ENCODE data around the gene CNNM3.

DNA sequence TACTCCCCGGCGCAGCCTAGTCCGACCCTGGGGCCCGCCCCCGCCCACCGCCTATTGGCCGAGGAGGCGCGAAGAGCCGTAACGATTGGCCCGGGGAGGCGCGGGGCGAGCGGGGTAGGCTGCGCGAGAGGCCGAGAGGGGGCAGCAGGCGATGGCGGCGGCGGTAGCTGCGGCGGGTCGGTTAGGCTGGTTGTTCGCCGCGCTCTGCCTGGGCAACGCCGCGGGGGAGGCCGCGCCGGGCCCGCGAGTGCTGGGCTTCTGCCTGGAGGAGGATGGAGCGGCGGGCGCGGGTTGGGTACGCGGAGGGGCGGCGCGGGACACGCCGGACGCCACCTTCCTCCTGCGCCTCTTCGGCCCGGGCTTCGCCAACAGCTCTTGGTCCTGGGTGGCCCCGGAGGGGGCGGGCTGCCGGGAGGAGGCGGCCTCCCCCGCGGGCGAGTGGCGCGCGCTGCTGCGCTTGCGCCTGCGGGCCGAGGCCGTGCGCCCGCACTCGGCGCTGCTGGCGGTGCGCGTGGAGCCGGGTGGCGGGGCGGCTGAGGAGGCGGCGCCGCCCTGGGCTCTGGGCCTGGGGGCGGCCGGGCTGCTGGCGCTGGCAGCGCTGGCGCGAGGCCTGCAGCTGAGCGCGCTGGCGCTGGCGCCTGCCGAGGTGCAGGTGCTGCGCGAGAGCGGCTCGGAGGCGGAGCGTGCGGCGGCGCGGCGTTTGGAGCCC lies at the start of gene CNNM3:
- TF ChIP-seq, protein P1, sequence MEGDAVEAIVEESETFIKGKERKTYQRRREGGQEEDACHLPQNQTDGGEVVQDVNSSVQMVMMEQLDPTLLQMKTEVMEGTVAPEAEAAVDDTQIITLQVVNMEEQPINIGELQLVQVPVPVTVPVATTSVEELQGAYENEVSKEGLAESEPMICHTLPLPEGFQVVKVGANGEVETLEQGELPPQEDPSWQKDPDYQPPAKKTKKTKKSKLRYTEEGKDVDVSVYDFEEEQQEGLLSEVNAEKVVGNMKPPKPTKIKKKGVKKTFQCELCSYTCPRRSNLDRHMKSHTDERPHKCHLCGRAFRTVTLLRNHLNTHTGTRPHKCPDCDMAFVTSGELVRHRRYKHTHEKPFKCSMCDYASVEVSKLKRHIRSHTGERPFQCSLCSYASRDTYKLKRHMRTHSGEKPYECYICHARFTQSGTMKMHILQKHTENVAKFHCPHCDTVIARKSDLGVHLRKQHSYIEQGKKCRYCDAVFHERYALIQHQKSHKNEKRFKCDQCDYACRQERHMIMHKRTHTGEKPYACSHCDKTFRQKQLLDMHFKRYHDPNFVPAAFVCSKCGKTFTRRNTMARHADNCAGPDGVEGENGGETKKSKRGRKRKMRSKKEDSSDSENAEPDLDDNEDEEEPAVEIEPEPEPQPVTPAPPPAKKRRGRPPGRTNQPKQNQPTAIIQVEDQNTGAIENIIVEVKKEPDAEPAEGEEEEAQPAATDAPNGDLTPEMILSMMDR (IDR thresholded peaks at IDR 0.05) = peak; percentile 18 to 88 (median 64)
- TF ChIP-seq POLR2A (IDR thresholded peaks at IDR 0.05) = peak; percentile 81
- peak; percentile 76 for TF ChIP-seq POLR2AphosphoS5 (IDR thresholded peaks at IDR 0.05)

Measured in prostate gland (tissue), 2 donors.